ENCODE measurements around the gene MEF2C.

GRCh38 chr5:88862547-88863175 lies 20.3 kb downstream of the MEF2C start:
- TF ChIP-seq CEBPB (IDR thresholded peaks at IDR 0.05; ENCODE audit: low read depth) (no peak), CTCF (IDR thresholded peaks at IDR 0.05 in 2 of 3, conservative IDR thresholded peaks at IDR 0.05 in 1 of 3; ENCODE audit: borderline replicate concordance in 1 of 3, insufficient read depth in 1 of 3, low read depth in 2 of 3, low read length in 2 of 3) (no peak), POLR2A (IDR thresholded peaks at IDR 0.05; ENCODE audit: borderline replicate concordance, extremely low read depth, insufficient read depth, insufficient read length) (no peak), TCF7L2 (IDR thresholded peaks at IDR 0.05; ENCODE audit: borderline replicate concordance, extremely low read depth, insufficient read depth, insufficient read length) (no peak), ZNF274 (IDR thresholded peaks at IDR 0.05; ENCODE audit: low read depth, low read length) (no peak), EZH2 (IDR thresholded peaks at IDR 0.05) (no peak), POLR2AphosphoS5 (IDR thresholded peaks at IDR 0.05; ENCODE audit: low read depth, low read length) (no peak), RAD21 (IDR thresholded peaks at IDR 0.05; ENCODE audit: low read depth) (no peak), ELF1 (IDR thresholded peaks at IDR 0.05; ENCODE audit: borderline replicate concordance, low read depth) (no peak), SP1 (IDR thresholded peaks at IDR 0.05; ENCODE audit: low read depth) (no peak), ZFX (IDR thresholded peaks at IDR 0.05) (no peak), SIN3A (IDR thresholded peaks at IDR 0.05; ENCODE audit: low read depth) (no peak)
- TF ChIP-seq, protein P1, sequence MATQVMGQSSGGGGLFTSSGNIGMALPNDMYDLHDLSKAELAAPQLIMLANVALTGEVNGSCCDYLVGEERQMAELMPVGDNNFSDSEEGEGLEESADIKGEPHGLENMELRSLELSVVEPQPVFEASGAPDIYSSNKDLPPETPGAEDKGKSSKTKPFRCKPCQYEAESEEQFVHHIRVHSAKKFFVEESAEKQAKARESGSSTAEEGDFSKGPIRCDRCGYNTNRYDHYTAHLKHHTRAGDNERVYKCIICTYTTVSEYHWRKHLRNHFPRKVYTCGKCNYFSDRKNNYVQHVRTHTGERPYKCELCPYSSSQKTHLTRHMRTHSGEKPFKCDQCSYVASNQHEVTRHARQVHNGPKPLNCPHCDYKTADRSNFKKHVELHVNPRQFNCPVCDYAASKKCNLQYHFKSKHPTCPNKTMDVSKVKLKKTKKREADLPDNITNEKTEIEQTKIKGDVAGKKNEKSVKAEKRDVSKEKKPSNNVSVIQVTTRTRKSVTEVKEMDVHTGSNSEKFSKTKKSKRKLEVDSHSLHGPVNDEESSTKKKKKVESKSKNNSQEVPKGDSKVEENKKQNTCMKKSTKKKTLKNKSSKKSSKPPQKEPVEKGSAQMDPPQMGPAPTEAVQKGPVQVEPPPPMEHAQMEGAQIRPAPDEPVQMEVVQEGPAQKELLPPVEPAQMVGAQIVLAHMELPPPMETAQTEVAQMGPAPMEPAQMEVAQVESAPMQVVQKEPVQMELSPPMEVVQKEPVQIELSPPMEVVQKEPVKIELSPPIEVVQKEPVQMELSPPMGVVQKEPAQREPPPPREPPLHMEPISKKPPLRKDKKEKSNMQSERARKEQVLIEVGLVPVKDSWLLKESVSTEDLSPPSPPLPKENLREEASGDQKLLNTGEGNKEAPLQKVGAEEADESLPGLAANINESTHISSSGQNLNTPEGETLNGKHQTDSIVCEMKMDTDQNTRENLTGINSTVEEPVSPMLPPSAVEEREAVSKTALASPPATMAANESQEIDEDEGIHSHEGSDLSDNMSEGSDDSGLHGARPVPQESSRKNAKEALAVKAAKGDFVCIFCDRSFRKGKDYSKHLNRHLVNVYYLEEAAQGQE (IDR thresholded peaks at IDR 0.05; ENCODE audit: low read depth), result no peak
